ENCODE results near the gene AP5S1. TPM values are rescaled to one million over a fixed set of nuclear protein-coding genes. Genes with fewer than 3 reads are reported as not detected.

The AP5S1 gene
- total and polyA plus RNA-seq, 9 of the 15 experiments (the other 6 are each of a cell fraction or from before 2014, with no cell fraction given) = 2.6 to 8.8 (median 4.4) TPM

DNA sequence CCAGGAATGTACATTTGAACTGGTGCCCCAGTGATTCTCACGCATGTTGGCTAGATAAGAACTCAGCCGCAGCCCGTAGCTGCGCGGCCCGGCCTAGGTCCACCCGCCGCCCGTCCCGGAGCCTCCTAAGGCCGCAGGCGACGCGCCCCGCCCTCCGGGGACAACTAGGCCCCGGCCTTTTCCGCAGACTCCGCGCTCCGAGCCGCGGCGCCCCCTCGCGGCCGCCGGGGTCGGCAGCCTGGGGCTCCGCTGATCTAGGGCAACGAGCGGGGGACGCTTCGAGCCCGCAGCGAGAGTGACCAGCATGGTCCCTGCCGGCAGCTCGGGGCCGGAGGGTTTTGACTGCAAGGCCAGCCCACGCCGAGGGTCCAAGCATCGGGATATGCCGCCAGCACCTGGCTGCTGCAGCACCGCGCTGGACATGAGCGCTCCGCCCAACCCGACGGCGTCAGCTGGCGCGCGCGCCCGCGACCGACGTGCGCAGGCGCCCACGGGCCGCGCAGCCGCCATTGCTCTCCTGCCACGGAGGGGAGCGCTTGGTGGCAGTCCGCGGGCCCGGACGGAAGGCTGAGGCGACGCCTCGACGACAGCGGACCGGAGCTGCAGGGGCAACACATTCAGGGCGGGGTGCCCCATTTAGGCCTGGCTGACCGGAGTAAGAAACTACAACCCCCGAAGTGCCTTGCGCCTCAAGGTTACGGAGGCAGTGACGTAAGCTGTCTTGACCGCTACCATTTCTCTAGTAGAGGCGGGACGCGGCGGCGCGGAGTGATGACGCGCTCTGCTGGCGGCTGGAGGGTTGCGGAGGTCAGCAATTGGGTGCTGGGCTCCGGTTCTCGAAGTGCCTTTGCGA, at the start of gene AP5S1 (continued):
- TF ChIP-seq SLC30A9 (CRISPR knock-in tag; IDR thresholded peaks at IDR 0.05) (no peak), CBFA2T3 (IDR thresholded peaks at IDR 0.05) (peak; percentile 8; the same call in 1 of the 2 replicates), SAP30 (IDR thresholded peaks at IDR 0.05; ENCODE audit: borderline replicate concordance, insufficient read depth, low read depth, low read length, poor library complexity, severe bottlenecking) (peak; percentile 60), TEAD1 (CRISPR knock-in tag; IDR thresholded peaks at IDR 0.05) (peak in 1 of 2 experiments; percentile 73; a peak in 1 of 4 replicates), FOXP1 (CRISPR knock-in tag; IDR thresholded peaks at IDR 0.05) (peak; percentile 57; the same call in 1 of the 2 replicates), EGR1 (conservative IDR thresholded peaks at IDR 0.05) (0 out of 2 replicates have a peak, but pooled peaks have one; percentile 14), XRCC4 (IDR thresholded peaks at IDR 0.05; ENCODE audit: extremely low read depth, insufficient read depth, insufficient read length) (no peak), NCOA2 (IDR thresholded peaks at IDR 0.05; ENCODE audit: partially characterized antibody in 2 of 2) (no peak), HDAC1 (IDR thresholded peaks at IDR 0.05) (peak in 1 of 2 experiments; percentile 60; a peak in 1 of 4 replicates), SMARCE1 (IDR thresholded peaks at IDR 0.05) (no peak)
- TF ChIP-seq, protein P1, sequence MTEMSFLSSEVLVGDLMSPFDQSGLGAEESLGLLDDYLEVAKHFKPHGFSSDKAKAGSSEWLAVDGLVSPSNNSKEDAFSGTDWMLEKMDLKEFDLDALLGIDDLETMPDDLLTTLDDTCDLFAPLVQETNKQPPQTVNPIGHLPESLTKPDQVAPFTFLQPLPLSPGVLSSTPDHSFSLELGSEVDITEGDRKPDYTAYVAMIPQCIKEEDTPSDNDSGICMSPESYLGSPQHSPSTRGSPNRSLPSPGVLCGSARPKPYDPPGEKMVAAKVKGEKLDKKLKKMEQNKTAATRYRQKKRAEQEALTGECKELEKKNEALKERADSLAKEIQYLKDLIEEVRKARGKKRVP (CRISPR knock-in tag; IDR thresholded peaks at IDR 0.05) = no peak
- TF ChIP-seq, protein P2, sequence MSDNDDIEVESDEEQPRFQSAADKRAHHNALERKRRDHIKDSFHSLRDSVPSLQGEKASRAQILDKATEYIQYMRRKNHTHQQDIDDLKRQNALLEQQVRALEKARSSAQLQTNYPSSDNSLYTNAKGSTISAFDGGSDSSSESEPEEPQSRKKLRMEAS (CRISPR knock-in tag; IDR thresholded peaks at IDR 0.05) = peak; percentile 85
- TF ChIP-seq, protein P3, sequence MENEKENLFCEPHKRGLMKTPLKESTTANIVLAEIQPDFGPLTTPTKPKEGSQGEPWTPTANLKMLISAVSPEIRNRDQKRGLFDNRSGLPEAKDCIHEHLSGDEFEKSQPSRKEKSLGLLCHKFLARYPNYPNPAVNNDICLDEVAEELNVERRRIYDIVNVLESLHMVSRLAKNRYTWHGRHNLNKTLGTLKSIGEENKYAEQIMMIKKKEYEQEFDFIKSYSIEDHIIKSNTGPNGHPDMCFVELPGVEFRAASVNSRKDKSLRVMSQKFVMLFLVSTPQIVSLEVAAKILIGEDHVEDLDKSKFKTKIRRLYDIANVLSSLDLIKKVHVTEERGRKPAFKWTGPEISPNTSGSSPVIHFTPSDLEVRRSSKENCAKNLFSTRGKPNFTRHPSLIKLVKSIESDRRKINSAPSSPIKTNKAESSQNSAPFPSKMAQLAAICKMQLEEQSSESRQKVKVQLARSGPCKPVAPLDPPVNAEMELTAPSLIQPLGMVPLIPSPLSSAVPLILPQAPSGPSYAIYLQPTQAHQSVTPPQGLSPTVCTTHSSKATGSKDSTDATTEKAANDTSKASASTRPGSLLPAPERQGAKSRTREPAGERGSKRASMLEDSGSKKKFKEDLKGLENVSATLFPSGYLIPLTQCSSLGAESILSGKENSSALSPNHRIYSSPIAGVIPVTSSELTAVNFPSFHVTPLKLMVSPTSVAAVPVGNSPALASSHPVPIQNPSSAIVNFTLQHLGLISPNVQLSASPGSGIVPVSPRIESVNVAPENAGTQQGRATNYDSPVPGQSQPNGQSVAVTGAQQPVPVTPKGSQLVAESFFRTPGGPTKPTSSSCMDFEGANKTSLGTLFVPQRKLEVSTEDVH (IDR thresholded peaks at IDR 0.05; ENCODE audit: low read depth, partially characterized antibody) = peak; percentile 12
- TF ChIP-seq, protein P4, sequence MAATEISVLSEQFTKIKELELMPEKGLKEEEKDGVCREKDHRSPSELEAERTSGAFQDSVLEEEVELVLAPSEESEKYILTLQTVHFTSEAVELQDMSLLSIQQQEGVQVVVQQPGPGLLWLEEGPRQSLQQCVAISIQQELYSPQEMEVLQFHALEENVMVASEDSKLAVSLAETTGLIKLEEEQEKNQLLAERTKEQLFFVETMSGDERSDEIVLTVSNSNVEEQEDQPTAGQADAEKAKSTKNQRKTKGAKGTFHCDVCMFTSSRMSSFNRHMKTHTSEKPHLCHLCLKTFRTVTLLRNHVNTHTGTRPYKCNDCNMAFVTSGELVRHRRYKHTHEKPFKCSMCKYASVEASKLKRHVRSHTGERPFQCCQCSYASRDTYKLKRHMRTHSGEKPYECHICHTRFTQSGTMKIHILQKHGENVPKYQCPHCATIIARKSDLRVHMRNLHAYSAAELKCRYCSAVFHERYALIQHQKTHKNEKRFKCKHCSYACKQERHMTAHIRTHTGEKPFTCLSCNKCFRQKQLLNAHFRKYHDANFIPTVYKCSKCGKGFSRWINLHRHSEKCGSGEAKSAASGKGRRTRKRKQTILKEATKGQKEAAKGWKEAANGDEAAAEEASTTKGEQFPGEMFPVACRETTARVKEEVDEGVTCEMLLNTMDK (IDR thresholded peaks at IDR 0.05; ENCODE audit: borderline replicate concordance, insufficient read depth, low read depth, low read length, poor library complexity, severe bottlenecking) = peak; percentile 93
- TF ChIP-seq, protein P5, sequence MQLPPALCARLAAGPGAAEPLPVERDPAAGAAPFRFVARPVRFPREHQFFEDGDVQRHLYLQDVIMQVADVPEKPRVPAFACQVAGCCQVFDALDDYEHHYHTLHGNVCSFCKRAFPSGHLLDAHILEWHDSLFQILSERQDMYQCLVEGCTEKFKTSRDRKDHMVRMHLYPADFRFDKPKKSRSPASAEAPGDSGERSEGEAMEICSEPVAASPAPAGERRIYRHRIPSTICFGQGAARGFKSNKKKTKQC (CRISPR knock-in tag; IDR thresholded peaks at IDR 0.05) = peak; percentile 82

Data from K562 (cell line).